ENCODE measurements around the gene VAPA. TPM values are rescaled to one million over a fixed set of nuclear protein-coding genes. Genes with fewer than 3 reads are reported as not detected.

VAPA gene
- total and polyA plus RNA-seq, 10 of the 15 experiments (the other 5 are each of a cell fraction or from before 2014, with no cell fraction given): 70.9 to 252 (median 166) TPM

GRCh38 chr18:9950289-9951016 is 36.6 kb downstream of the VAPA start (continued):
- TF ChIP-seq PRDM15 (CRISPR knock-in tag; IDR thresholded peaks at IDR 0.05) (no peak), NFXL1 (IDR thresholded peaks at IDR 0.05; ENCODE audit: borderline replicate concordance) (no peak)

GRCh38 chr18:9951022-9951859 is 37.4 kb downstream of the VAPA start:
- H3K9ac ChIP-seq (ENCODE audit: control insufficient read depth, insufficient read depth, low read length): no peak overlapping the region
- in situ Hi-C loops (cut with MboI) (no loop called here), intact Hi-C loops (cut with micrococcal nuclease; ENCODE audit: unreplicated experiment) (no loop called here)
- ChIA-PET RAD21 (ENCODE audit: unreplicated experiment) (interaction anchor here (1.6 kb wide), 1 partner anchor 35 kb away, joined by 4 read pairs; no protein-coding TSS in a partner anchor), POLR2A (interaction anchor here (1.1 to 1.3 kb wide), 2 partner anchors 9 to 13 kb away, joined by 3 read pairs; no protein-coding TSS in a partner anchor), SMC1A (ENCODE audit: uncharacterized antibody, unreplicated experiment) (interaction anchor here (0.6 to 1.5 kb wide), 3 partner anchors 9 to 569 kb away, joined by 3 to 8 read pairs (median 3); no protein-coding TSS in a partner anchor), CTCF (interaction anchor here (0.9 to 2.0 kb wide), 7 partner anchors 10 to 1203 kb away, joined by 3 to 7 read pairs (median 4); partner anchors contain the start of gene VAPA)
- BruUV-seq (replicated peaks): no TSS peak
- TF ChIP-seq CTCF (IDR thresholded peaks at IDR 0.05 in 2 of 3, conservative IDR thresholded peaks at IDR 0.05 in 1 of 3; ENCODE audit: control insufficient read depth in 2 of 3, extremely low read depth in 1 of 3, insufficient read depth in 1 of 3, low read depth in 3 of 3, low read length in 3 of 3) (peak; percentile 48 to 61 (median 50); a peak in 5 of 6 replicates), HDAC2 (IDR thresholded peaks at IDR 0.05) (no peak), RAD21 (IDR thresholded peaks at IDR 0.05; ENCODE audit: insufficient read depth, low read depth, low read length) (peak; percentile 51), SMC3 (IDR thresholded peaks at IDR 0.05; ENCODE audit: borderline replicate concordance, low read length) (peak; percentile 15; the same call in 1 of the 2 replicates), BCLAF1 (IDR thresholded peaks at IDR 0.05) (no peak)
- DNase-seq (ENCODE audit: low read depth, low spot score) (no peak), ATAC-seq (peak; percentile 82), FAIRE-seq (no peak)
- H3K36me3 ChIP-seq (ENCODE audit: control insufficient read depth in 2 of 2, insufficient read depth in 2 of 2, low read length in 1 of 2): peaks cover 3 to 28% of the 10 kb centered on the region in 2 experiments; a peak in 2 of 4 replicates
- H3K9me3 ChIP-seq (replicated peaks; ENCODE audit: control insufficient read depth, insufficient read depth, low read length): no peaks in the 10 kb centered on the region
- no peaks in the 10 kb centered on the region for H3K79me2 ChIP-seq (ENCODE audit: control insufficient read depth, insufficient read depth, low read length)
- H3K4me1 ChIP-seq (ENCODE audit: control insufficient read depth, insufficient read depth, low read length): no peaks in the 10 kb centered on the region
- WGBS (ENCODE audit: insufficient coverage, insufficient replicate concordance, low lambda C conversion rate, missing lambda C conversion rate): 85% methylated on average over 9 of the region's 9 CpGs
- H3K27ac ChIP-seq (ENCODE audit: control insufficient read depth, insufficient read depth): no peak overlapping the region
- H2AFZ ChIP-seq (ENCODE audit: control insufficient read depth, low read depth, low read length): no peak overlapping the region
- no peak overlapping the region for H3K4me3 ChIP-seq
- H3K4me2 ChIP-seq (ENCODE audit: control insufficient read depth, insufficient read depth): no peak overlapping the region
- no peaks in the 10 kb centered on the region for H4K20me1 ChIP-seq (ENCODE audit: control insufficient read depth, insufficient read depth)
- H3K27me3 ChIP-seq (replicated peaks in 1 of 2; ENCODE audit: control insufficient read depth in 2 of 2, insufficient read depth in 2 of 2, low read length in 1 of 2): no peaks in the 10 kb centered on the region

All from GM12878 (cell line).